Measurements from ENCODE around the gene SERGEF. TPM values are rescaled to one million over a fixed set of nuclear protein-coding genes. Genes with fewer than 3 reads are reported as not detected.

The SERGEF gene
- total RNA-seq, 1 experiment from 2014 or later, result 31.4 TPM

GRCh38 chr11:17933708-17934107 is 79.1 kb downstream of the SERGEF start:
- Histone ChIP-seq H3K18ac (ENCODE audit: insufficient read length, low read depth, low read length) (no peak overlapping the region), H2AFZ (ENCODE audit: low read length) (no peak overlapping the region), H4K8ac (replicated peaks; ENCODE audit: insufficient read length, low read depth, low read length) (no peak overlapping the region), H3K4ac (ENCODE audit: low read depth, low read length) (no peak overlapping the region), H2BK15ac (ENCODE audit: low read depth, low read length) (no peak overlapping the region), H3K27me3 (ENCODE audit: insufficient read depth, low read length) (no peaks in the 10 kb centered on the region), H4K91ac (ENCODE audit: insufficient read length, low read depth, low read length) (no peak overlapping the region), H3K4me1 (ENCODE audit: insufficient read depth, low read length) (0 out of 2 replicates have a peak, but pooled peaks cover 2% of the 10 kb centered on the region), H3K23ac (ENCODE audit: insufficient read length, low read depth, low read length) (no peak overlapping the region), H3K23me2 (ENCODE audit: insufficient read length, low read depth, low read length, poor library complexity, severe bottlenecking) (no peaks in the 10 kb centered on the region), H2BK5ac (ENCODE audit: insufficient read length, low read length) (no peak overlapping the region), H4K5ac (ENCODE audit: insufficient read length, low read depth, low read length) (no peak overlapping the region), H2BK120ac (ENCODE audit: low read depth, low read length, poor library complexity, severe bottlenecking) (no peak overlapping the region), H3K14ac (ENCODE audit: insufficient read depth, low read length) (no peak overlapping the region), H3K79me1 (ENCODE audit: insufficient read depth, low read depth, low read length, poor library complexity, severe bottlenecking) (no peaks in the 10 kb centered on the region), H2AK5ac (ENCODE audit: insufficient read length, low read length) (no peak overlapping the region), H3K27ac (ENCODE audit: insufficient read length, low read depth, low read length) (no peak overlapping the region), H3K56ac (ENCODE audit: insufficient read length, low read depth, low read length) (no peak overlapping the region), H4K20me1 (ENCODE audit: control insufficient read depth, insufficient read depth, insufficient read length) (no peaks in the 10 kb centered on the region), H2BK20ac (ENCODE audit: low read depth, low read length, poor library complexity, severe bottlenecking) (no peak overlapping the region), H3T11ph (ENCODE audit: low read length) (no peak overlapping the region), H3K79me2 (ENCODE audit: insufficient read depth, low read length) (no peaks in the 10 kb centered on the region), H3K9me3 (ENCODE audit: control insufficient read depth, low read depth, low read length) (no peaks in the 10 kb centered on the region), H2BK12ac (ENCODE audit: insufficient read length, low read depth, low read length) (no peak overlapping the region), H3K4me2 (ENCODE audit: insufficient read depth, insufficient read length, low read length) (no peak overlapping the region), H3K9ac (ENCODE audit: extremely low read depth, insufficient read length, low read length) (no peak overlapping the region)
- TF ChIP-seq CTCF (conservative IDR thresholded peaks at IDR 0.05), result no peak
- WGBS (ENCODE audit: extremely low coverage, insufficient read length, low lambda C conversion rate), result no CpG with 5 or more reads among the region's 1 CpG
- DNase-seq, result no peak
- H3K4me3 Mint-ChIP-seq, result no peak overlapping the region
- peaks cover 13 to 16% of the 10 kb centered on the region in 2 experiments for H3K4me1 Mint-ChIP-seq
- H3K36me3 Mint-ChIP-seq (ENCODE audit: insufficient read depth in 1 of 3, low read depth in 3 of 3), result peaks cover 0 to 4% (median 2%) of the 10 kb centered on the region in 3 experiments; a peak in 4 of 7 replicates
- peaks cover 2 to 3% of the 10 kb centered on the region in 2 experiments; a peak in 1 of 5 replicates for H3K9me3 Mint-ChIP-seq
- H3K27me3 Mint-ChIP-seq (ENCODE audit: low read depth), result no peaks in the 10 kb centered on the region
- no peak overlapping the region for H3K27ac Mint-ChIP-seq
